Progenitor cell of endocrine pancreas (in vitro differentiated cells): ENCODE measurements around the gene SH3PXD2A. TPM values are rescaled to one million over a fixed set of nuclear protein-coding genes. Genes with fewer than 3 reads are reported as not detected.

Experiments used
- DNase-seq: peaks from one replicate; pipeline ENCODE4 v3.0.0; 2021; ENCODE audit warnings: low spot score; ENCODE audit not compliant: unreplicated experiment
- H3K27ac Mint-ChIP-seq: 2 replicates; pipeline ENCODE4 v1.8.0; 2021; ENCODE audit warnings: mild to moderate bottlenecking, moderate library complexity, mixed read lengths
- H3K27me3 Mint-ChIP-seq: 2 replicates; pipeline ENCODE4 v1.8.0; 2021; ENCODE audit warnings: mixed read lengths
- H3K36me3 Mint-ChIP-seq: 2 replicates; pipeline ENCODE4 v1.8.0; 2022; ENCODE audit warnings: mixed read lengths; ENCODE audit not compliant: insufficient read depth
- H3K4me1 Mint-ChIP-seq: 2 replicates; pipeline ENCODE4 v1.8.0; 2021; ENCODE audit warnings: low read depth, mixed read lengths
- H3K4me3 Mint-ChIP-seq: 2 replicates; pipeline ENCODE4 v1.8.0; 2021; ENCODE audit warnings: low read depth, mild to moderate bottlenecking, moderate library complexity, mixed read lengths
- H3K9me3 Mint-ChIP-seq: 2 replicates; pipeline ENCODE4 v1.8.0; 2021; ENCODE audit warnings: low read depth, mixed read lengths
- total RNA-seq: library from RNA; stranded (reverse); gene quantifications from 2 replicates; pipeline ENCODE4 v1.2.1, GENCODE V29; 2021
- TF ChIP-seq, protein P1 (sequence below): fragments of 200-600 bp; sonication (generic); IDR thresholded peaks from one replicate; pipeline ENCODE4 v1.5.0; 2021; ENCODE audit warnings: antibody characterized with exemption, mild to moderate bottlenecking; ENCODE audit not compliant: unreplicated experiment

The SH3PXD2A gene
- total RNA-seq, 1 donor from 2014 or later, result 28.0 TPM

DNA sequence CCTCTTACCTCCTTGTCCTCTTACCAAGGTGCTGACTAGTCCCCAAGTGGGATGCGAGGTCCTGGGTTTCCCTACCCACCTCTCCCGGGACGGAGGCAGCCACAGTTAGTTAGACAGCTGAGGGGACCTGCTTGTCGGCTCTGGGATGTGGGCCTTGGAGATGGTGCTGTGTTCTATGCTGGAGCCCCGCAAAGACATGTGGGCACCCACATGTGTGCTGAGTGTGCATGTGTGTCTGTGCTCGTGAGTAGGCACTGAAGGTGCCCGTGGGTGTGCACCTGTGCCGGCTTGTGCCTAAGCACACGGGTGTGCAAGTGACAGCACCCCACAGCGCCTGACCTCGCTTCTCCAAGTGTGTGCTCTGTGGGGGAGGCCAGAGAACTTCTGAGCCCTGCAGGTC, 299.7 kb downstream of the SH3PXD2A start:
- TF ChIP-seq, protein P1, sequence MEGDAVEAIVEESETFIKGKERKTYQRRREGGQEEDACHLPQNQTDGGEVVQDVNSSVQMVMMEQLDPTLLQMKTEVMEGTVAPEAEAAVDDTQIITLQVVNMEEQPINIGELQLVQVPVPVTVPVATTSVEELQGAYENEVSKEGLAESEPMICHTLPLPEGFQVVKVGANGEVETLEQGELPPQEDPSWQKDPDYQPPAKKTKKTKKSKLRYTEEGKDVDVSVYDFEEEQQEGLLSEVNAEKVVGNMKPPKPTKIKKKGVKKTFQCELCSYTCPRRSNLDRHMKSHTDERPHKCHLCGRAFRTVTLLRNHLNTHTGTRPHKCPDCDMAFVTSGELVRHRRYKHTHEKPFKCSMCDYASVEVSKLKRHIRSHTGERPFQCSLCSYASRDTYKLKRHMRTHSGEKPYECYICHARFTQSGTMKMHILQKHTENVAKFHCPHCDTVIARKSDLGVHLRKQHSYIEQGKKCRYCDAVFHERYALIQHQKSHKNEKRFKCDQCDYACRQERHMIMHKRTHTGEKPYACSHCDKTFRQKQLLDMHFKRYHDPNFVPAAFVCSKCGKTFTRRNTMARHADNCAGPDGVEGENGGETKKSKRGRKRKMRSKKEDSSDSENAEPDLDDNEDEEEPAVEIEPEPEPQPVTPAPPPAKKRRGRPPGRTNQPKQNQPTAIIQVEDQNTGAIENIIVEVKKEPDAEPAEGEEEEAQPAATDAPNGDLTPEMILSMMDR, result no peak

DNA sequence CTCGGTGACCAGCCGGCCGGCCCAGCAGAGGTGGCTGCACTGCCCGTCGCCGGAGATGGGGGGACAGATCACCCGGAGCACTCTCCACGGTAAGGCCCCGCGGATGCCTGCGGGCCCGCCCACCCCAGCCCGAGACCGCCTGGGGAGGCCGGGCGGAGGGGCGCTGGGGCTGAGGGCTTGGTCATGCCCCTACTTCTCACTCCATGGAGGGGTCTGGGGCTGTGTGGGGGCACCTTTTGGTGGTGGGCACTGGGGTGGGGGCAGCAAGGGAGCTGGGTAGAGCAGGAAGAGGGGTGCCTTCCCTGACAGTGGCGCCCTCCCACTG, 300.1 kb downstream of the SH3PXD2A start:
- Mint-ChIP-seq H3K27ac (peak overlapping the region; percentile 71), H3K27me3 (peaks cover 50% of the 10 kb centered on the region), H3K4me3 (peak overlapping the region; percentile 64), H3K4me1 (peaks cover 10% of the 10 kb centered on the region), H3K36me3 (no peaks in the 10 kb centered on the region), H3K9me3 (no peaks in the 10 kb centered on the region)
- DNase-seq, result no peak
- TF ChIP-seq, protein P1, result no peak

More for the DNA sequence above, 299.7 kb downstream of the SH3PXD2A start:
- Mint-ChIP-seq H3K4me3 (peak overlapping the region; percentile 64), H3K4me1 (peaks cover 10% of the 10 kb centered on the region), H3K9me3 (no peaks in the 10 kb centered on the region), H3K36me3 (no peaks in the 10 kb centered on the region), H3K27ac (no peak overlapping the region), H3K27me3 (peaks cover 51% of the 10 kb centered on the region)
- no peak for DNase-seq

DNA sequence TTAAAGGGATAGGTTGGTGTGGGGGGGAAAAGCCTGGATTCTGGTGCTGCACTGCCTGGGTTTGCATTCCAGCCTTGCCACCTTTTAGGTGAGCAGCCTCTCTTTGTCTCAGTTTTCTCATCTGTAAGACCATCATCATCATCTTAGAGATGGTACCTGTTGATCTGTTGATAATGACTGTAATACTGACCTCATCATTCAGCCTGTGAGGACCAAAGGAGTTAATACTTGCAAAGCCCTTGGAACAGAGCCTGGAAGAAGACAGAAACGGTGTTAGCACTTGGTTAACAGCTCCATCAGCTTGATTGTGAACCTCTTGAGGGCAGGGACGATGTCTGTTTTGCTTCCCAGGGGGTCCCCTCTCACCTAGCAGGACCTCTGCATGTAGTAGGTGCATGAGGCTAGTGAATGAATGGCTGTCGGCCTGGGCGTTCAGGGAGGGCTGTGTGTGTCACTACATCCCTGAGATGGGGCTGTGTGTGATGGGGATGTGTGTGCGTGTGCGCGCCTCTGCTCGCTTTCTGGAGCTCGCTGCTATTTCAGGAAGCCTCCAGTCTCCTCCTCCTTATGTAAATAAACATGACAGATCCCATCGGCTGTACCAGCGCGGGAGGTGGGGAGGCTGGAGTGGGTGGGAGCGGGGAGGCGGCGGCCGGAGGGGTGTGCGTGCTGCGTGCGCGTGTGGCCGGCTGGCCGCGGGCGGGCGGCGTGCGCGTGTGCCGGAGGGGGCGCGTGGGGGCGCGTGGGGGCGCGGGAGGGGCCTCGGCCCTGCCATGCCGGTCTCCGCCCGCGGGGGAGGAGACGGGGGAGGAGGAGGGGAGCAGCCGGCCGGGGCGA, 300.7 kb downstream of the SH3PXD2A start:
- peaks cover 10% of the 10 kb centered on the region for H3K4me1 Mint-ChIP-seq
- H3K36me3 Mint-ChIP-seq, result no peaks in the 10 kb centered on the region
- H3K9me3 Mint-ChIP-seq, result no peaks in the 10 kb centered on the region
- peak overlapping the region; percentile 60 for H3K27ac Mint-ChIP-seq
- H3K4me3 Mint-ChIP-seq, result peak overlapping the region; percentile 70
- peaks cover 49% of the 10 kb centered on the region for H3K27me3 Mint-ChIP-seq
- DNase-seq, result no peak
- TF ChIP-seq, protein P1, result no peak

DNA sequence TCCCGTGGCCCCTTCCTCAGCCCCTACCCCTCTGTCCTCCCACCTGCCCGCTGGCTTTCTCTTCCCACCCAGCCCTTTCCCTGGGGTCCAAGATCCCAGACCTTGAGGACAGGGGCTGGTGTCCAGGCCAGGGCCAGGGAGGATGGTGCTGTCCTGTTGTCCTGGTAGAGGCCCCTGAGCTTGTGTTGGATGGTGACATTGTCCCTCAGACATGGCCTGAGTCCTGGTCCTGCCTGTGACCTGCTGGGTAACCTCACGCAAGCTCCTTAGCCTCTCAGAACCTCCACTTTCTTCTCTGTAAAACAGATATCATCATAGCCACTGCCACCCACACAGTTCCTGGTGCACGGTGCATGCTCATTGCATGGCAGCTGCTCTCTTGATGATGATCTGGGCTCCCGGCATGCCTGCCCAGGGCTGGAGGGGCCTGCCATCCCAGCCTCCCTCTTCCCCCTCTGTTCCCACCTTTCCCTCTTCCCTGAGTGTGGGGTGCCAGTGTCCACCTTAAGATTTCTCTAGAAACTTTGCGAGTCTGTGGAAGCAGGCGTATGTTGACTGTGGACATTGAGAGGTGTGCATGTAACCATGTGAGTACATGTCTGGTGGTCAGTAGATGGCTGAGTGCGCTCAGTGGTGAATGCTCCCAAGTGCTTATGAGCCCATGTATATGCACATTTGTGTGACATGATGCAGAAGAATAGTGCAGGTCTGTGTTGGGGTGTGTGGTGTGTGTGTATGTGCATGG, 301.5 kb downstream of the SH3PXD2A start:
- TF ChIP-seq, protein P1, result no peak
- Mint-ChIP-seq H3K27ac (no peak overlapping the region), H3K4me1 (peaks cover 16% of the 10 kb centered on the region), H3K4me3 (peak overlapping the region; percentile 70), H3K27me3 (peaks cover 44% of the 10 kb centered on the region), H3K9me3 (no peaks in the 10 kb centered on the region), H3K36me3 (no peaks in the 10 kb centered on the region)
- DNase-seq, result no peak

DNA sequence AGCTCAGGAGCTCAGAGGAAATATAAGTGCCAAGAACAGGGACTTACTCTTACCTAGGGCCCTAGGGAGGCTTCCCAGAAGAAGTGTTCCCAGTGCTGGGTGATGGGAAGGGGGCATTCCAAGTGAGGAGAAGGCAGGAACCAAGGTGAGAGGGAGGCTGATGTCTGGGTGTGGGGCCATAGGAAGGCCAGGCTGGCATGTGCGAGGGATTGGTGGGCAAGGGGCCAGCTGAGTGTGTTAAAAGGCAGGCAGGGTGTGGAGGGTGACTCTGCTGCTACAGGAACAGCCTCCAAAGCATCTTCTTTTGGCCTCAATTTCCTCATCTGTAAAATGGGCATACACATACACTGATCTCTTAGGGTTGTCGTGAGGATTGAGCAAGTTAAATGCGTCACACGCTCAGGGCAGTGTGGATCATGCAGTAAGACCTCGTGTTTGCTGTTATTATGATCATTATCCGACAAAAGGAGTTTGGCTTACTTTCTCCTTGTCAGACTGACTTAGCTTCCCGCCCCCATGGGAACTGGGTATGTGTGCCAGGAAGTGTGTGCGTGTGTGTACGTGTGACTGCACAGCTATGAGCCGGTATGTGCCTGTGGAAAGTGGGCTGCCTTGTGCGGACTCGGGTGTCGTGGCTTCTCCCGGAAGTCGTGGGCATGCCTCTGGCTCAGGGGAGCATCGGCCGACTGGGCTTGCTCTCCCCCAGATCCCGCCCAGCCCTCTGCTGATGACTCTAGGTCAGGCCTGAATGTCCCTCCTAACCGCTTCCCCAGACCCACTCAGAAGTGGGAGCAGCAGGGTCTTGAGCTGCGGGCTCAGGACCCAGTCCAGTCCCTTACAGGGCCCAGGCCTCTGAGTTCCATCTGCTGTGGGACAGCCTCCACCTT, 302.3 kb downstream of the SH3PXD2A start:
- DNase-seq, result no peak
- TF ChIP-seq, protein P1, result no peak
- no peak overlapping the region for H3K4me3 Mint-ChIP-seq
- no peaks in the 10 kb centered on the region for H3K9me3 Mint-ChIP-seq
- H3K27me3 Mint-ChIP-seq, result peaks cover 36% of the 10 kb centered on the region
- H3K4me1 Mint-ChIP-seq, result peaks cover 21% of the 10 kb centered on the region
- no peaks in the 10 kb centered on the region for H3K36me3 Mint-ChIP-seq
- peak overlapping the region; percentile 64 for H3K27ac Mint-ChIP-seq
